Measurements from ENCODE around the gene AK5. TPM values are rescaled to one million over a fixed set of nuclear protein-coding genes. Genes with fewer than 3 reads are reported as not detected.

The AK5 gene
- total and polyA plus RNA-seq, 2 of the 13 experiments (the other 11 are each of a cell fraction or from before 2014, with no cell fraction given) = not detected

GRCh38 chr1:77232829-77233228 is 49.0 kb upstream of the AK5 start:
- H3K9me3 ChIP-seq (ENCODE audit: low read length) = no peaks in the 10 kb centered on the region
- no peaks in the 10 kb centered on the region for H3K36me3 ChIP-seq (replicated peaks in 1 of 2; ENCODE audit: control insufficient read depth in 1 of 2, insufficient read depth in 2 of 2, low read length in 2 of 2)
- no TSS peak for BruUV-seq (replicated peaks)
- H3K4me3 ChIP-seq (replicated peaks in 1 of 3; ENCODE audit: insufficient read depth in 1 of 3, low read depth in 2 of 3, low read length in 3 of 3) = no peak overlapping the region
- in situ Hi-C loops (cut with HindIII; ENCODE audit: extremely low pct_ligation_motif_present, low pct_unique_long_range_greater_than_20kb) (no loop called here), intact Hi-C loops (cut with micrococcal nuclease; ENCODE audit: unreplicated experiment) (no loop called here)
- FAIRE-seq (no peak), DNase-seq (ENCODE audit: low spot score) (no peak), ATAC-seq (no peak)
- H4K20me1 ChIP-seq (ENCODE audit: insufficient read depth, low read length) = no peaks in the 10 kb centered on the region
- H2AFZ ChIP-seq (ENCODE audit: low read length) = no peak overlapping the region
- no peaks in the 10 kb centered on the region; a peak in 1 of 5 replicates for H3K27me3 ChIP-seq (ENCODE audit: control insufficient read depth in 1 of 2, insufficient read depth in 2 of 2, low read length in 2 of 2)
- H3K4me1 ChIP-seq (ENCODE audit: insufficient read depth, low read length) = no peaks in the 10 kb centered on the region
- CTCF ChIA-PET (ENCODE audit: low intra/inter-chr PET ratio, low total read pairs) = no interaction called here
- no peaks in the 10 kb centered on the region for H3K79me2 ChIP-seq (ENCODE audit: insufficient read depth, low read length)
- POLR2A ChIA-PET = no interaction called here
- no peak overlapping the region for H3K9ac ChIP-seq (ENCODE audit: insufficient read depth, low read depth, low read length)
- WGBS (ENCODE audit: low lambda C conversion rate) = 89% methylated on average over 1 of the region's 1 CpG
- TF ChIP-seq HIVEP1 (CRISPR knock-in tag; IDR thresholded peaks at IDR 0.05) (no peak), REXO4 (CRISPR knock-in tag; IDR thresholded peaks at IDR 0.05; ENCODE audit: borderline replicate concordance) (no peak), ZNF556 (CRISPR knock-in tag; IDR thresholded peaks at IDR 0.05; ENCODE audit: borderline replicate concordance) (no peak), ZFP37 (CRISPR knock-in tag; IDR thresholded peaks at IDR 0.05; ENCODE audit: borderline replicate concordance) (no peak)
- H3K27ac ChIP-seq (ENCODE audit: extremely low read length, insufficient read depth, low read length) = no peak overlapping the region
- H3K4me2 ChIP-seq (ENCODE audit: low read depth, low read length) = no peak overlapping the region

- Histone ChIP-seq H3K4me3 (replicated peaks in 1 of 3; ENCODE audit: insufficient read depth in 1 of 3, low read depth in 2 of 3, low read length in 3 of 3) (no peak overlapping the region), H3K27me3 (ENCODE audit: control insufficient read depth in 1 of 2, insufficient read depth in 2 of 2, low read length in 2 of 2) (no peaks in the 10 kb centered on the region; a peak in 1 of 5 replicates), H3K4me1 (ENCODE audit: insufficient read depth, low read length) (no peaks in the 10 kb centered on the region), H3K36me3 (replicated peaks in 1 of 2; ENCODE audit: control insufficient read depth in 1 of 2, insufficient read depth in 2 of 2, low read length in 2 of 2) (no peaks in the 10 kb centered on the region), H3K79me2 (ENCODE audit: insufficient read depth, low read length) (no peaks in the 10 kb centered on the region), H3K9ac (ENCODE audit: insufficient read depth, low read depth, low read length) (no peak overlapping the region), H4K20me1 (ENCODE audit: insufficient read depth, low read length) (no peaks in the 10 kb centered on the region), H3K27ac (ENCODE audit: extremely low read length, insufficient read depth, low read length) (no peak overlapping the region), H3K4me2 (ENCODE audit: low read depth, low read length) (no peak overlapping the region), H3K9me3 (ENCODE audit: low read length) (no peaks in the 10 kb centered on the region), H2AFZ (ENCODE audit: low read length) (no peak overlapping the region)
- POLR2A ChIA-PET = no interaction called here
- FAIRE-seq = no peak
- ATAC-seq = no peak
- intact Hi-C loops (cut with micrococcal nuclease; ENCODE audit: unreplicated experiment) (no loop called here), in situ Hi-C loops (cut with HindIII; ENCODE audit: extremely low pct_ligation_motif_present, low pct_unique_long_range_greater_than_20kb) (no loop called here)
- CTCF ChIA-PET (ENCODE audit: low intra/inter-chr PET ratio, low total read pairs) = no interaction called here
- WGBS (ENCODE audit: low lambda C conversion rate) = 94% methylated on average over 1 of the region's 1 CpG
- BruUV-seq (replicated peaks) = no TSS peak
- no peak for DNase-seq (ENCODE audit: low spot score)
- TF ChIP-seq HMGA1 (CRISPR knock-in tag; conservative IDR thresholded peaks at IDR 0.05) (no peak), GLI4 (CRISPR knock-in tag; IDR thresholded peaks at IDR 0.05; ENCODE audit: borderline replicate concordance) (no peak), ZBTB25 (CRISPR knock-in tag; IDR thresholded peaks at IDR 0.05) (no peak), ZNF318 (CRISPR knock-in tag; IDR thresholded peaks at IDR 0.05) (no peak), ZC3H4 (CRISPR knock-in tag; IDR thresholded peaks at IDR 0.05; ENCODE audit: borderline replicate concordance) (no peak), HOXA7 (CRISPR knock-in tag; IDR thresholded peaks at IDR 0.05) (no peak), STAT5B (CRISPR knock-in tag; IDR thresholded peaks at IDR 0.05) (no peak)
Observed at GRCh38 chr1:77234096-77234495, 47.7 kb upstream of the AK5 start.
